Breast epithelium (tissue), 3 donors: Measurements from ENCODE around the gene MAN1B1.

ENCODE experiments used
- POLR2A ChIP-seq: fragments of 450-650 bp; IDR thresholded peaks from one replicate; pipeline ENCODE4 v1.6.1; 2016; ENCODE audit warnings: antibody characterized with exemption, mild to moderate bottlenecking, moderate library complexity
- TF ChIP-seq, protein P1 (sequence below), 3 donors: fragments of 450-650 bp; IDR thresholded peaks; one replicate each; pipeline ENCODE4 v1.5.1; 2016 to 2017; ENCODE audit warnings: antibody characterized with exemption in 3 of 3, mild to moderate bottlenecking in 3 of 3, moderate library complexity in 3 of 3

DNA sequence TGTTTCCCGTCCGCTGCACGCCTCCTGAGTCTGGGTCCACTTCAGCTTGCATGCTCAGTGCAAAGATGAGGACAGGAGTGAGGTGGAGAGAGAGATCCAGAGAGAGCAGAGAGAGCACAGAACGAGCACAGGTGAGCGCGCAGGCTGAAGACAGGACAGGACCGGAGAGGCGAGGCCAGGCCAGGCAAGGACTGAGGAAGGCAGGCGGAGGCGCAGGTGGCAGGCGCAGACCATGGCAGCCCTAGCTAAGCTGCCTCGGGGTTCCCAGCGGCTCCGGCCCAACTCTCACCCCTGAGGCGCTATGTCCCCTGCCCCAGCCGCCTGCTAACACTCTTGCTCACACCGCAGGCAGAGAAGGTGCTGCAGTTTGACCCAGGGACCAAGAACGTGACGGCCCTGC is 61.9 kb downstream of the MAN1B1 start:
- no peak for TF ChIP-seq POLR2A
- TF ChIP-seq, protein P1, sequence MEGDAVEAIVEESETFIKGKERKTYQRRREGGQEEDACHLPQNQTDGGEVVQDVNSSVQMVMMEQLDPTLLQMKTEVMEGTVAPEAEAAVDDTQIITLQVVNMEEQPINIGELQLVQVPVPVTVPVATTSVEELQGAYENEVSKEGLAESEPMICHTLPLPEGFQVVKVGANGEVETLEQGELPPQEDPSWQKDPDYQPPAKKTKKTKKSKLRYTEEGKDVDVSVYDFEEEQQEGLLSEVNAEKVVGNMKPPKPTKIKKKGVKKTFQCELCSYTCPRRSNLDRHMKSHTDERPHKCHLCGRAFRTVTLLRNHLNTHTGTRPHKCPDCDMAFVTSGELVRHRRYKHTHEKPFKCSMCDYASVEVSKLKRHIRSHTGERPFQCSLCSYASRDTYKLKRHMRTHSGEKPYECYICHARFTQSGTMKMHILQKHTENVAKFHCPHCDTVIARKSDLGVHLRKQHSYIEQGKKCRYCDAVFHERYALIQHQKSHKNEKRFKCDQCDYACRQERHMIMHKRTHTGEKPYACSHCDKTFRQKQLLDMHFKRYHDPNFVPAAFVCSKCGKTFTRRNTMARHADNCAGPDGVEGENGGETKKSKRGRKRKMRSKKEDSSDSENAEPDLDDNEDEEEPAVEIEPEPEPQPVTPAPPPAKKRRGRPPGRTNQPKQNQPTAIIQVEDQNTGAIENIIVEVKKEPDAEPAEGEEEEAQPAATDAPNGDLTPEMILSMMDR (IDR thresholded peaks at IDR 0.05) = no peak
